ENCODE measurements around the gene TAF7L.

TAF7L gene

DNA sequence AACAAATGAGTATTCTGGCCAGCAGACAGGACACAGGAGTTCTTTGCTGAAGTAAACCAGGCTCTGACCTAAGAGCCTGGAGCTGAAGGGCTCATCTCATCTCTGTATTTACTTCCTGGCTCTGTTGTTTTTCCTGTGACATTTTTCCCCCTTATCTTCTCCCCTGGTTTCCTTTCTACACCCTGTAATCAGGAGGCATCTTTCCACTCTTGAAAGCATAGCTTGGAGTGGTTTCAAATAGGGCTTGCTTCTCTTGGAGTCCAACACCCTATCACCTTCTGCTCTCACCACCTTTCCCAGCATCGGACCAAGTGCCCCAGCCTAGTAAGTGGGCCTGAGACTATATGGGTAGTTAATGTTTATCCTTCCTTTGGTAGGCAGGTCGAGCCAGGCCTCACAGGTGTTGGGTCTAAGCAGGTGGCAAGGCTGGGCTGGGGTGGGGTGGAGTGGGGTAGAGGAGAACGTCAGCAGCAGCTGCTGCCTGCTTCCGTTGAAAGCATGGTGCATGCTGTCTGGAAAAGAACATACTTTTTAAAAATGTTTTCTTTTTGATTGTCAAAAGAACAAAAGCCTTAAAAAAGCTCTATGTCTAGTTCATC is 70.4 kb downstream of the TAF7L start:
- DNase-seq (ENCODE audit: low spot score) = no peak

DNA sequence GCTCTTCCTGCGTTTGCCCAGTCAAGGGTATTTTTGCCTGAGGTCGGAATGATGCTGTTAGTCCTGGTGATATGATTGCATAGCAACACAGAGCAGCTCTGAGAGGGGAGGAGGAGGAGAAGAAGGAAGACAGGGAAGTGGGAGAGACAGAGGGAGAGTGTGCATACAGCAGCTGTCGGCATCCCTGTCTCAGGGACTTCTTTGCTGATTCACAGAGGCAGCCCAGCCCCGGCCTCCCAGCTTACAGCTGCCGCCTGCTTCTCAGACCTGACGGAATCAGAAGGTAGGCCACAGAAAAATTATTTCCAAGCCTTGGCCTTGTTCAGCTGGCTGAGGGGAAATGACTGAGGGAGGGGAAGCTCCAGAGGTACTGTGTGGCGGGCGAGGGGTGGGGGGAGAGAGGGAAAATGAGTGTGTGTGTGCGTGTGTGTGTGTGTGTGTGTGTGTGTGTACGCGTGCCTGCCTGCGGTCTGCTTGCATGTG is 71.2 kb downstream of the TAF7L start:
- DNase-seq (ENCODE audit: low spot score) = no peak

- DNase-seq (ENCODE audit: low spot score) = no peak
These were observed 71.8 kb downstream of the TAF7L start, which contains the start of gene DRP2 for GRCh38 chrX:101219116-101219863. Gene DRP2, plus strand, starts transcription at chrX:101219786. Its CDS starts 11,862 bp downstream, at chrX:101231648.

Measured in activated CD4-positive, alpha-beta T cell treated with anti-CD3 and anti-CD28 coated beads, Interleukin-2, Interleukin-4, amounts not matched to agents 100 ng/mL and 50 ng/mL, durations not matched to agents 16 hours and 8 hours (primary cell).